Coronary artery (tissue), 2 donors: ENCODE data around the gene RHOG.

Experiments
- DNase-seq: peaks from one replicate; pipeline ENCODE4 v3.0.0-alpha.2; 2017; ENCODE audit warnings: low spot score
- H3K27ac ChIP-seq, 2 donors: fragments of 200-600 bp; sonication (generic); one replicate each; pipeline ENCODE4 v1.5.1; 2016 to 2019
- H3K4me3 ChIP-seq: fragments of 200-600 bp; sonication (generic); 2 replicates; pipeline ENCODE4 v1.5.1; 2016; ENCODE audit warnings: mild to moderate bottlenecking, moderate library complexity
- CTCF ChIP-seq: fragments of 200-600 bp; sonication (generic); IDR thresholded peaks from one replicate; pipeline ENCODE4 v1.5.1; 2019; ENCODE audit warnings: antibody characterized with exemption

The RHOG gene

GRCh38 chr11:3853899-3854659, 13.3 kb upstream of the RHOG start:
- DNase-seq: no peak
- Histone ChIP-seq H3K27ac (peak overlapping the region in 1 of 2 donors; percentile 98), H3K4me3 (no peak overlapping the region)
- TF ChIP-seq CTCF: no peak

GRCh38 chr11:3853545-3853842, 12.7 kb upstream of the RHOG start:
- no peak overlapping the region for H3K27ac ChIP-seq
- H3K4me3 ChIP-seq: no peak overlapping the region
- TF ChIP-seq CTCF: no peak
- DNase-seq: no peak

DNA sequence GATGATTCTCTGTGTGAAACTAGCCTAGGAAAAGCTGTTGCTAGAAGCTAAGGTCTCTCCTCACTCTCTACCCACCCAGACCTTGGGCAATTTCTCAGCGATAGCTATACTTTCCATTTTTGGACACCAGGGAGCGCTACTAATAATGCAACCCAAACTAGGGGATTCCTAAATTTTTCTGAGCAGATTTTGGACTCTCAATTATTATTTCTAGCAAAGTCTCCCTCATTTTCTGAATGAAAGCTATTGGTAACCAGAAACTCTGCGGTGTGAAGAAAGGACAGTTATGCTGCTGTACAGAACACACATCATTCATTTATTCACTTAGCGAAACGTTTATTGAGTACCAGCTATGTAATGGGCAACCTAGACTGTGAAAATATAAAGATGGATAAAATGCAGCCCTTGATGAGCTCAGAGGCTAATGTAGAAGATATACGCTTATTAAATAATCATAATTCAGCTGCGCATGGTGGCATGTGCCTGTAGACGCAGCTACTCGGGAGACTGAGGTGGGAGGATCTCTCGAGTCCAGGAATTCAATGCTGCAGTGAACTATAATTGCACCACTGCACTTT, 8.6 kb upstream of the RHOG start:
- H3K27ac ChIP-seq: no peak overlapping the region
- no peak overlapping the region for H3K4me3 ChIP-seq
- peak; percentile 58 for TF ChIP-seq CTCF
- no peak for DNase-seq

- no peak for DNase-seq
- Histone ChIP-seq H3K4me3 (no peak overlapping the region), H3K27ac (no peak overlapping the region)
- no peak for TF ChIP-seq CTCF
These were observed 4.9 kb upstream of the RHOG start for GRCh38 chr11:3845670-3846069.

DNA sequence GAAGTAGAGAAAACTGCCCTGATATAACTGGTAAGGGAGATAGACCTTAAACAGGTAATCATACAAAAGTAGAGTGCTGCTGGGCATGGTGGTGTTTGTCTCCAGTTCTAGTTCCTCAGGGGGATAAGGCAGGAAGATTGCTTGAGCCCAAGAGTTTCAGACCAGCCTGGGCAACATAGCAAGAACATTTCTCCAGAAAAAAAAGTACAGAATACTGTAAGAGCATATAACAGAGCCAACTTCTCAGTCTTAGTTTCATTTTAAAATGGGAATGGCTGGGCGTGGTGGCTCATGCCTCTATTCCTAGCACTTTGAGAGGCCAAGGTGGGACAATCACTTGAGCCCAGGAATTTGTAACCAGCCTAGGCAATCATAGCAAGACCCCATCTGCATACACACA, 4.5 kb upstream of the RHOG start:
- TF ChIP-seq CTCF: no peak
- Histone ChIP-seq H3K4me3 (no peak overlapping the region), H3K27ac (no peak overlapping the region)
- no peak for DNase-seq

GRCh38 chr11:3843326-3843725, 2.6 kb upstream of the RHOG start:
- H3K4me3 ChIP-seq: no peak overlapping the region
- no peak overlapping the region for H3K27ac ChIP-seq
- no peak for TF ChIP-seq CTCF
- no peak for DNase-seq
